K562 (cell line): ENCODE data around the gene ORC2. TPM values are rescaled to one million over a fixed set of nuclear protein-coding genes. Genes with fewer than 3 reads are reported as not detected.

Experiments
- C11orf30 ChIP-seq: fragments of 450-650 bp; IDR thresholded peaks from 2 replicates; pipeline ENCODE4 v1.6.1; 2016; ENCODE audit warnings: low read depth, mild to moderate bottlenecking
- CREB3 ChIP-seq: fragments of 450-650 bp; conservative IDR thresholded peaks from 2 replicates; pipeline ENCODE4 v1.6.1; 2016; ENCODE audit warnings: missing genetic modification characterization, low read depth, mild to moderate bottlenecking, missing compliant biosample characterization, moderate library complexity
- CREBBP ChIP-seq: IDR thresholded peaks from one replicate; pipeline ENCODE4 v1.6.1; 2012; ENCODE audit warnings: low read depth, mild to moderate bottlenecking, control low read depth, inconsistent platforms, low read length
- E4F1 ChIP-seq: fragments of 250-450 bp; sonication (Bioruptor Pico); IDR thresholded peaks from 2 replicates; pipeline ENCODE4 v1.5.0; 2021; ENCODE audit warnings: mild to moderate bottlenecking, borderline replicate concordance
- EWSR1 ChIP-seq: fragments of 450-650 bp; IDR thresholded peaks from 2 replicates; pipeline ENCODE4 v1.6.1; 2018; ENCODE audit warnings: borderline replicate concordance, mild to moderate bottlenecking, low read depth, moderate library complexity; ENCODE audit not compliant: partially characterized antibody
- FIP1L1 ChIP-seq: fragments of 200-400 bp; formaldehyde crosslinking; IDR thresholded peaks from 2 replicates; pipeline ENCODE4 v1.6.1; 2018; ENCODE audit warnings: mild to moderate bottlenecking, low read depth, low read length; ENCODE audit not compliant: poor library complexity, severe bottlenecking
- GTF2F1 ChIP-seq: IDR thresholded peaks from 2 replicates; pipeline ENCODE4 v1.6.1; 2011; ENCODE audit warnings: low read depth, low read length, improper control_type of control experiment
- KAT8 ChIP-seq: fragments of 450-650 bp; IDR thresholded peaks from 2 replicates; pipeline ENCODE4 v1.6.1; 2016; ENCODE audit warnings: low read depth, mild to moderate bottlenecking
- KHSRP ChIP-seq: fragments of 450-650 bp; IDR thresholded peaks from 2 replicates; pipeline ENCODE4 v1.6.1; 2017
- MEF2D ChIP-seq: conservative IDR thresholded peaks from 2 replicates; pipeline ENCODE4 v1.6.1; 2016; ENCODE audit warnings: low read depth, missing genetic modification characterization, missing compliant biosample characterization
- MXD1 ChIP-seq: fragments of 250-450 bp; sonication (Bioruptor Pico); IDR thresholded peaks from 2 replicates; pipeline ENCODE4 v1.8.0; 2021; ENCODE audit warnings: borderline replicate concordance, mild to moderate bottlenecking, moderate library complexity; ENCODE audit not compliant: poor library complexity, severe bottlenecking
- PHF8 ChIP-seq: fragments of 200-600 bp; sonication (generic); IDR thresholded peaks from 2 replicates; pipeline ENCODE4 v1.6.1; 2012; ENCODE audit warnings: mixed run types, mild to moderate bottlenecking, inconsistent platforms, low read length, moderate library complexity, borderline replicate concordance
- PML ChIP-seq: IDR thresholded peaks from 2 replicates; pipeline ENCODE4 v1.6.1; 2012; ENCODE audit warnings: low read length, inconsistent platforms
- PRMT5 ChIP-seq: sonication (generic); formaldehyde crosslinking; IDR thresholded peaks from 2 replicates; pipeline ENCODE4 v1.5.0; 2020; ENCODE audit warnings: missing genetic modification reagents
- PRPF4 ChIP-seq: fragments of 200-400 bp; formaldehyde crosslinking; IDR thresholded peaks from one replicate; pipeline ENCODE4 v1.6.1; 2017; ENCODE audit warnings: low read length, low read depth, mild to moderate bottlenecking; ENCODE audit not compliant: insufficient read depth, poor library complexity, severe bottlenecking
- PTTG1 ChIP-seq: fragments of 450-650 bp; IDR thresholded peaks from 2 replicates; pipeline ENCODE4 v1.6.1; 2016; ENCODE audit warnings: low read depth, mild to moderate bottlenecking, missing genetic modification characterization, missing compliant biosample characterization
- SMAD4 ChIP-seq: fragments of 250-450 bp; sonication (Bioruptor Pico); conservative IDR thresholded peaks from 2 replicates; pipeline ENCODE4 v1.8.0; 2021; ENCODE audit warnings: inconsistent platforms, mild to moderate bottlenecking, moderate library complexity
- SMARCB1 ChIP-seq: IDR thresholded peaks from 2 replicates; pipeline ENCODE4 v1.6.1; 2011; ENCODE audit warnings: improper control_type of control experiment, low read depth; ENCODE audit not compliant: insufficient read length
- TEAD1 ChIP-seq, 2 experiments: fragments of 450-650 bp in 1 of 2; sonication (generic) in 1 of 2; formaldehyde crosslinking; IDR thresholded peaks; 2 replicates each; pipeline versions ENCODE4 v1.4.0 to v1.8.0; 2020 to 2022; ENCODE audit warnings: mild to moderate bottlenecking in 2 of 2, missing genetic modification reagents in 1 of 2
- XRCC3 ChIP-seq: fragments of 450-650 bp; IDR thresholded peaks from 2 replicates; pipeline ENCODE4 v1.6.1; 2017; ENCODE audit warnings: mild to moderate bottlenecking, moderate library complexity
- ZBTB8A ChIP-seq: fragments of 450-650 bp; IDR thresholded peaks from 2 replicates; pipeline ENCODE4 v1.6.1; 2018; ENCODE audit warnings: mild to moderate bottlenecking, moderate library complexity; ENCODE audit not compliant: partially characterized antibody
- ZKSCAN1 ChIP-seq: fragments of 150-350 bp; IDR thresholded peaks from 2 replicates; pipeline ENCODE4 v1.6.1; 2016; ENCODE audit warnings: low read depth, low read length
- ZKSCAN8 ChIP-seq: fragments of 200-800 bp; sonication (Bioruptor generic); IDR thresholded peaks from 2 replicates; pipeline ENCODE4 v1.6.1; 2016; ENCODE audit warnings: missing genetic modification characterization, missing compliant biosample characterization
- polyA plus RNA-seq, 8 experiments: library from polyadenylated mRNA; depleted of rRNA in 4 of 8; stranded (reverse) in 5 of 8; unstranded in 3 of 8; fragments of >200 nt; fragmentation: Nextera tagmentation in 2 of 8; fragmentation: Illumina TruSeq in 1 of 8; extraction: Ambion mirVana in 2 of 8; extraction: Trizol in 1 of 8; gene quantifications; 2 replicates each; pipeline versions ENCODE4 v1.2.1 to v1.2.3, GENCODE V29; 2011 to 2014; ENCODE audit warnings: inconsistent platforms in 1 of 8, missing spikeins in 1 of 8
- total RNA-seq, 7 experiments: library from RNA; depleted of rRNA in 6 of 7; stranded (reverse); fragments of >200 nt in 6 of 7; fragmentation: Illumina TruSeq in 2 of 7; extraction: Trizol in 2 of 7; gene quantifications; 2 replicates each; pipeline versions ENCODE4 v1.2.1 to v1.2.3, GENCODE V29; 2011 to 2021; ENCODE audit warnings: low replicate concordance in 1 of 7

The ORC2 gene
- total and polyA plus RNA-seq, 9 of the 15 experiments (the other 6 are each of a cell fraction or from before 2014, with no cell fraction given), result 5.6 to 41.1 (median 19.0) TPM

- TF ChIP-seq GTF2F1, result peak; percentile 37; the same call in 1 of the 2 replicates
- peak; percentile 59 for TF ChIP-seq C11orf30
- TF ChIP-seq KAT8, result no peak
- TF ChIP-seq PRMT5 (CRISPR knock-in tag), result no peak
- no peak for TF ChIP-seq E4F1
- TF ChIP-seq PML, result peak; percentile 41
- TF ChIP-seq EWSR1, result no peak
- TF ChIP-seq FIP1L1, result peak; percentile 89
- TF ChIP-seq CREB3 (tag), result no peak
- no peak for TF ChIP-seq CREBBP
- no peak for TF ChIP-seq PTTG1 (tag)
- TF ChIP-seq ZKSCAN1, result no peak
- TF ChIP-seq PHF8, result peak; percentile 79; the same call in 1 of the 2 replicates
- no peak for TF ChIP-seq SMARCB1
- peak; percentile 95 for TF ChIP-seq SMAD4
- peak; percentile 30 for TF ChIP-seq PRPF4
- no peak for TF ChIP-seq XRCC3
- TF ChIP-seq MEF2D, result no peak
- peak in 1 of 2 experiments; percentile 47; a peak in 1 of 4 replicates for TF ChIP-seq TEAD1 (CRISPR knock-in tag; IDR thresholded peaks at IDR 0.05)
- TF ChIP-seq MXD1 (CRISPR knock-in tag), result no peak
- no peak for TF ChIP-seq ZKSCAN8 (CRISPR knock-in tag)
- no peak for TF ChIP-seq KHSRP
- no peak for TF ChIP-seq ZBTB8A
Measured at GRCh38 chr2:200963124-200963917, at the start of gene ORC2 (continued).
